ENCODE results near the gene ZNF524. TPM values are rescaled to one million over a fixed set of nuclear protein-coding genes. Genes with fewer than 3 reads are reported as not detected.

ZNF524 gene
- total and polyA plus RNA-seq, 9 of the 15 experiments (the other 6 are each of a cell fraction or from before 2014, with no cell fraction given): 0.08 to 15.6 (median 2.9) TPM

DNA sequence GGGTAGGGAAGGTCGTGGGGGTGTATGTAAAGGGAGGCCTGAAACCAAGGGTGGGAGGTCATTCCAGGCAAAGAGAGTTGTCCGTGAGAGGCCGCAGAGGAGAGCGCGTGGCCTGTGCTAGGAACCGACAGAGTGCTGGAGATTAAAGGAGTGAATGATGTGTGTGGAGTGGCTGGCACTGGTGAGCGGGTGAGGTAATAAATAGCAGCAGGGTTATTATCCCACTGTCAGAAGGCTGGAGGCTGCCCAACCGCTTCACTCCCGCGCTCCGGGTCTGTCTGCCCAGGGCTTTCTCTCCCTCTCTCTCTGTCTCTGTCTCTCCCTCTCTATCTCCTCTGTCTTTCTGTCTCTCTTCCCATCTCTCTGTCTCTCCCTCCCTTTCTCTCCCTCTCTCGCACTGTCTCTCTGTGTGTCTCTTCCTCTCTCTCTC lies 36.8 kb upstream of the ZNF524 start:
- intact Hi-C loops (cut with micrococcal nuclease) (no loop called here), in situ Hi-C loops (cut with MboI) (no loop called here)
- Histone ChIP-seq H4K20me1 (replicated peaks; ENCODE audit: control insufficient read depth, insufficient read depth, low read length) (no peaks in the 10 kb centered on the region), H3K9me1 (ENCODE audit: control insufficient read depth, insufficient read depth, low read length) (no peaks in the 10 kb centered on the region), H3K9ac (ENCODE audit: insufficient read depth in 1 of 2, low read depth in 2 of 2, low read length in 2 of 2) (peak overlapping the region in 1 of 2 experiments; percentile 6; a peak in 1 of 4 replicates), H3K36me3 (ENCODE audit: control insufficient read depth, insufficient read depth, low read length) (no peaks in the 10 kb centered on the region), H3K4me1 (replicated peaks in 1 of 2; ENCODE audit: control insufficient read depth in 2 of 2, insufficient read depth in 2 of 2, low read length in 2 of 2) (peaks cover 0 to 7% of the 10 kb centered on the region in 2 experiments; a peak in 2 of 5 replicates), H3K4me2 (ENCODE audit: insufficient read depth, low read length) (no peak overlapping the region), H3K9me3 (replicated peaks; ENCODE audit: control insufficient read depth, insufficient read depth, low read depth, low read length) (no peaks in the 10 kb centered on the region; the same call in 1 of the 2 replicates), H3K27me3 (ENCODE audit: control insufficient read depth in 2 of 2, insufficient read depth in 2 of 2, low read length in 2 of 2) (peaks cover 5 to 7% of the 10 kb centered on the region in 2 experiments; a peak in 4 of 5 replicates), H3K4me3 (no peak overlapping the region), H3K79me2 (ENCODE audit: control insufficient read depth, insufficient read depth, low read length) (no peaks in the 10 kb centered on the region), H3K27ac (ENCODE audit: extremely low read depth, low read depth, low read length) (no peak overlapping the region), H2AFZ (ENCODE audit: low read depth, low read length) (no peak overlapping the region)
- WGBS (ENCODE audit: insufficient coverage, low coverage, missing lambda C conversion rate): 36% methylated on average over 11 of the region's 12 CpGs
- FAIRE-seq (no peak), ATAC-seq (peak; percentile 44), DNase-seq (ENCODE audit: extremely low read depth in 1 of 4, low spot score in 3 of 4) (no peak)
- BruUV-seq (replicated peaks): no TSS peak
- ChIA-PET CTCF (ENCODE audit: low intra/inter-chr PET ratio) (no interaction called here), POLR2A (no interaction called here)
- TF ChIP-seq, protein P1, sequence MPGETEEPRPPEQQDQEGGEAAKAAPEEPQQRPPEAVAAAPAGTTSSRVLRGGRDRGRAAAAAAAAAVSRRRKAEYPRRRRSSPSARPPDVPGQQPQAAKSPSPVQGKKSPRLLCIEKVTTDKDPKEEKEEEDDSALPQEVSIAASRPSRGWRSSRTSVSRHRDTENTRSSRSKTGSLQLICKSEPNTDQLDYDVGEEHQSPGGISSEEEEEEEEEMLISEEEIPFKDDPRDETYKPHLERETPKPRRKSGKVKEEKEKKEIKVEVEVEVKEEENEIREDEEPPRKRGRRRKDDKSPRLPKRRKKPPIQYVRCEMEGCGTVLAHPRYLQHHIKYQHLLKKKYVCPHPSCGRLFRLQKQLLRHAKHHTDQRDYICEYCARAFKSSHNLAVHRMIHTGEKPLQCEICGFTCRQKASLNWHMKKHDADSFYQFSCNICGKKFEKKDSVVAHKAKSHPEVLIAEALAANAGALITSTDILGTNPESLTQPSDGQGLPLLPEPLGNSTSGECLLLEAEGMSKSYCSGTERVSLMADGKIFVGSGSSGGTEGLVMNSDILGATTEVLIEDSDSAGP (CRISPR knock-in tag; IDR thresholded peaks at IDR 0.05): no peak
- TF ChIP-seq ZNF143 (CRISPR knock-in tag; IDR thresholded peaks at IDR 0.05) (no peak), TEAD2 (tag; IDR thresholded peaks at IDR 0.05) (no peak), ADNP (tag; IDR thresholded peaks at IDR 0.05) (no peak), TBP (optimal IDR thresholded peaks at IDR 0.05; ENCODE audit: low read depth, low read length) (no peak), NR3C1 (CRISPR knock-in tag; IDR thresholded peaks at IDR 0.05) (no peak), SMAD2 (IDR thresholded peaks at IDR 0.05; ENCODE audit: low read depth, low read length) (no peak)
- TF ChIP-seq, protein P2, sequence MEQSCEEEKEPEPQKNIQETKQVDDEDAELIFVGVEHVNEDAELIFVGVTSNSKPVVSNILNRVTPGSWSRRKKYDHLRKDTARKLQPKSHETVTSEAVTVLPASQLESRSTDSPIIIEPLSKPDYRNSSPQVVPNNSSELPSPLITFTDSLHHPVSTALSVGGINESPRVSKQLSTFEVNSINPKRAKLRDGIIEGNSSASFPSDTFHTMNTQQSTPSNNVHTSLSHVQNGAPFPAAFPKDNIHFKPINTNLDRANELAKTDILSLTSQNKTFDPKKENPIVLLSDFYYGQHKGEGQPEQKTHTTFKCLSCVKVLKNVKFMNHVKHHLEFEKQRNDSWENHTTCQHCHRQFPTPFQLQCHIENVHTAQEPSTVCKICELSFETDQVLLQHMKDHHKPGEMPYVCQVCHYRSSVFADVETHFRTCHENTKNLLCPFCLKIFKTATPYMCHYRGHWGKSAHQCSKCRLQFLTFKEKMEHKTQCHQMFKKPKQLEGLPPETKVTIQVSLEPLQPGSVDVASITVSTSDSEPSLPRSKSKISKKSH (CRISPR knock-in tag; IDR thresholded peaks at IDR 0.05): no peak
- TF ChIP-seq, protein P3, sequence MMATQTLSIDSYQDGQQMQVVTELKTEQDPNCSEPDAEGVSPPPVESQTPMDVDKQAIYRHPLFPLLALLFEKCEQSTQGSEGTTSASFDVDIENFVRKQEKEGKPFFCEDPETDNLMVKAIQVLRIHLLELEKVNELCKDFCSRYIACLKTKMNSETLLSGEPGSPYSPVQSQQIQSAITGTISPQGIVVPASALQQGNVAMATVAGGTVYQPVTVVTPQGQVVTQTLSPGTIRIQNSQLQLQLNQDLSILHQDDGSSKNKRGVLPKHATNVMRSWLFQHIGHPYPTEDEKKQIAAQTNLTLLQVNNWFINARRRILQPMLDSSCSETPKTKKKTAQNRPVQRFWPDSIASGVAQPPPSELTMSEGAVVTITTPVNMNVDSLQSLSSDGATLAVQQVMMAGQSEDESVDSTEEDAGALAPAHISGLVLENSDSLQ (IDR thresholded peaks at IDR 0.05): no peak
- TF ChIP-seq, protein P4, sequence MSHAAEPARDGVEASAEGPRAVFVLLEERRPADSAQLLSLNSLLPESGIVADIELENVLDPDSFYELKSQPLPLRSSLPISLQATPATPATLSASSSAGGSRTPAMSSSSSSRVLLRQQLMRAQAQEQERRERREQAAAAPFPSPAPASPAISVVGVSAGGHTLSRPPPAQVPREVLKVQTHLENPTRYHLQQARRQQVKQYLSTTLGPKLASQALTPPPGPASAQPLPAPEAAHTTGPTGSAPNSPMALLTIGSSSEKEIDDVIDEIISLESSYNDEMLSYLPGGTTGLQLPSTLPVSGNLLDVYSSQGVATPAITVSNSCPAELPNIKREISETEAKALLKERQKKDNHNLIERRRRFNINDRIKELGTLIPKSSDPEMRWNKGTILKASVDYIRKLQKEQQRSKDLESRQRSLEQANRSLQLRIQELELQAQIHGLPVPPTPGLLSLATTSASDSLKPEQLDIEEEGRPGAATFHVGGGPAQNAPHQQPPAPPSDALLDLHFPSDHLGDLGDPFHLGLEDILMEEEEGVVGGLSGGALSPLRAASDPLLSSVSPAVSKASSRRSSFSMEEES (CRISPR knock-in tag; IDR thresholded peaks at IDR 0.05): no peak
- TF ChIP-seq, protein P5, sequence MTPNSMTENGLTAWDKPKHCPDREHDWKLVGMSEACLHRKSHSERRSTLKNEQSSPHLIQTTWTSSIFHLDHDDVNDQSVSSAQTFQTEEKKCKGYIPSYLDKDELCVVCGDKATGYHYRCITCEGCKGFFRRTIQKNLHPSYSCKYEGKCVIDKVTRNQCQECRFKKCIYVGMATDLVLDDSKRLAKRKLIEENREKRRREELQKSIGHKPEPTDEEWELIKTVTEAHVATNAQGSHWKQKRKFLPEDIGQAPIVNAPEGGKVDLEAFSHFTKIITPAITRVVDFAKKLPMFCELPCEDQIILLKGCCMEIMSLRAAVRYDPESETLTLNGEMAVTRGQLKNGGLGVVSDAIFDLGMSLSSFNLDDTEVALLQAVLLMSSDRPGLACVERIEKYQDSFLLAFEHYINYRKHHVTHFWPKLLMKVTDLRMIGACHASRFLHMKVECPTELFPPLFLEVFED (CRISPR knock-in tag; conservative IDR thresholded peaks at IDR 0.05): no peak
